Measurements from ENCODE around the gene TYSND1. TPM values are rescaled to one million over a fixed set of nuclear protein-coding genes. Genes with fewer than 3 reads are reported as not detected.

The TYSND1 gene
- total RNA-seq, 4 donors from 2014 or later, result 6.9 to 13.4 (median 11.4) TPM

DNA sequence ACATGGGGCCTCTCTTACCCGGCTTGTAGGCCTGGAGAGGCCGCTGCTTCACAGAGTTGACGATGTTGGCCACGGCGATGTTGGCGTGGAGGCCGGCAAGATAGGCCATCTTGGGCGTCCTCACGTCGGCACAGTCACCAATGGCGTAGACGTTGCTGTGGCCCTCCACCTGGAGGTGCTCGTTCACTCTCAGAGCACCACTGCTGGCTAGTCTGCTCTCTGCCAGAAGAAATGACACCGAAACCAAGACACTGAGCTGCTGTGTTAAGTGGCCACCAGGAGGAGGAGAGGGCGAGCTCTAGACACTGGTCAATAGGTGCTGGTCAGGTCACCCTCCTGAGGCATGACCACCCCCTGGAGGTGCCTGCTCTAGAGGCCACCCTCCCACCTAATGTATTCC, 31.6 kb downstream of the TYSND1 start:
- ATAC-seq, result no peak
- peaks cover 0 to 91% of the 10 kb centered on the region in 2 donors for H3K36me3 ChIP-seq
- no peak overlapping the region for H3K27ac ChIP-seq
- H3K9me3 ChIP-seq, result no peaks in the 10 kb centered on the region
- TF ChIP-seq POLR2AphosphoS5 (IDR thresholded peaks at IDR 0.05) (no peak), EP300 (IDR thresholded peaks at IDR 0.05) (no peak), POLR2A (IDR thresholded peaks at IDR 0.05) (no peak)
- TF ChIP-seq, protein P1, sequence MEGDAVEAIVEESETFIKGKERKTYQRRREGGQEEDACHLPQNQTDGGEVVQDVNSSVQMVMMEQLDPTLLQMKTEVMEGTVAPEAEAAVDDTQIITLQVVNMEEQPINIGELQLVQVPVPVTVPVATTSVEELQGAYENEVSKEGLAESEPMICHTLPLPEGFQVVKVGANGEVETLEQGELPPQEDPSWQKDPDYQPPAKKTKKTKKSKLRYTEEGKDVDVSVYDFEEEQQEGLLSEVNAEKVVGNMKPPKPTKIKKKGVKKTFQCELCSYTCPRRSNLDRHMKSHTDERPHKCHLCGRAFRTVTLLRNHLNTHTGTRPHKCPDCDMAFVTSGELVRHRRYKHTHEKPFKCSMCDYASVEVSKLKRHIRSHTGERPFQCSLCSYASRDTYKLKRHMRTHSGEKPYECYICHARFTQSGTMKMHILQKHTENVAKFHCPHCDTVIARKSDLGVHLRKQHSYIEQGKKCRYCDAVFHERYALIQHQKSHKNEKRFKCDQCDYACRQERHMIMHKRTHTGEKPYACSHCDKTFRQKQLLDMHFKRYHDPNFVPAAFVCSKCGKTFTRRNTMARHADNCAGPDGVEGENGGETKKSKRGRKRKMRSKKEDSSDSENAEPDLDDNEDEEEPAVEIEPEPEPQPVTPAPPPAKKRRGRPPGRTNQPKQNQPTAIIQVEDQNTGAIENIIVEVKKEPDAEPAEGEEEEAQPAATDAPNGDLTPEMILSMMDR (IDR thresholded peaks at IDR 0.05), result no peak
- H3K4me3 ChIP-seq, result no peak overlapping the region
- 96% methylated on average over 4 of the region's 15 CpGs; no CpG with 5 or more reads in 1 of the 2 donors for WGBS, 2 donors (ENCODE audit: low coverage in 1 of 2)
- H3K4me1 ChIP-seq, result peaks cover 0 to 8% (median 0%) of the 10 kb centered on the region in 3 donors
- no peaks in the 10 kb centered on the region for H3K27me3 ChIP-seq

- Histone ChIP-seq H3K4me3 (no peak overlapping the region), H3K9me3 (no peaks in the 10 kb centered on the region), H3K36me3 (peaks cover 0 to 78% of the 10 kb centered on the region in 2 donors), H3K27ac (no peak overlapping the region), H3K27me3 (no peaks in the 10 kb centered on the region), H3K4me1 (peaks cover 0 to 8% (median 0%) of the 10 kb centered on the region in 3 donors)
- TF ChIP-seq EP300 (IDR thresholded peaks at IDR 0.05) (no peak), POLR2AphosphoS5 (IDR thresholded peaks at IDR 0.05) (no peak), POLR2A (IDR thresholded peaks at IDR 0.05) (no peak)
- TF ChIP-seq, protein P1 (IDR thresholded peaks at IDR 0.05), result no peak
- WGBS, 2 donors (ENCODE audit: low coverage in 1 of 2), result 79 to 86% methylated on average over 2 to 6 of the region's 8 CpGs
- ATAC-seq, result no peak
Measured at GRCh38 chr10:70112071-70112470, 34.4 kb downstream of the TYSND1 start.

- Histone ChIP-seq H3K9me3 (no peaks in the 10 kb centered on the region), H3K27ac (no peak overlapping the region), H3K4me3 (no peak overlapping the region), H3K4me1 (peaks cover 0 to 7% (median 0%) of the 10 kb centered on the region in 3 donors), H3K36me3 (peaks cover 0 to 72% of the 10 kb centered on the region in 2 donors), H3K27me3 (no peaks in the 10 kb centered on the region)
- 91% methylated on average over 6 to 16 of the region's 22 CpGs for WGBS, 2 donors (ENCODE audit: low coverage in 1 of 2)
- no peak for ATAC-seq
- no peak for TF ChIP-seq POLR2AphosphoS5 (IDR thresholded peaks at IDR 0.05)
- TF ChIP-seq, protein P1 (IDR thresholded peaks at IDR 0.05), result no peak
- no peak for TF ChIP-seq POLR2A (IDR thresholded peaks at IDR 0.05)
- no peak for TF ChIP-seq EP300 (IDR thresholded peaks at IDR 0.05)
Measured at GRCh38 chr10:70111496-70111895, 35.0 kb downstream of the TYSND1 start.

DNA sequence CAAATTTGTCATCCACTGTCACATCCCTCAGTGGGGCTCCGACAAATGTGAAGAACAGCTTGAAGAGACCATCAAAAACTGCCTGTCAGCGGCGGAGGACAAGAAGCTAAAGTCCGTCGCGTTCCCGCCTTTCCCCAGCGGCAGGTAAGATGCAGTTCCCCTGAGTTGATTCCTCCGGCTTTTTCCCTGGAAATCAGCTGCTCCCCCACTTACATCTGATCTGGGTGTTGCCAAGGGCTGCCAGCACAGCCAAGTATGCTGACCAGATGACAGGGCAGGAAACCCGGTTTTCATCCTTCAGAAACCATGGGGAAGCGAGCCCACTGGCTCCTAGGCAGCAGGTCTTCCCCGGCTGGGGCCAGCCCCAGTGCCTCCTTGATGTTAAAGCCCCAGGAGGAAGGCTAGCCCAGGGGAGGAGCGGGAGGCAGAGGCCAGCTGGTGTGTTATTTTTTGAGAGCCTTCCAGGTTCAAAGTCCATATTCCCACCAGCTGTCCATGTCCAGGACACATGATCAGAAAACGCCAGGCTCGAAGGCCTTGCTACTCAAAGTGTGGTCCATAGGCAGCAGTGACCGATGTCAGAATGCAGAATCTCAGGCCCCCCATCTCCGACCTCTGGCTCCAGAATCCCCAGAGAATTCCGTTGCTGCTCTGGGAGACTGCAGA, 37.3 kb downstream of the TYSND1 start:
- ATAC-seq, result no peak
- TF ChIP-seq POLR2A (IDR thresholded peaks at IDR 0.05), result no peak

GRCh38 chr10:70106958-70107791, 39.3 kb downstream of the TYSND1 start:
- H3K36me3 ChIP-seq, result peaks cover 0 to 50% of the 10 kb centered on the region in 2 donors
- H3K4me1 ChIP-seq, result no peaks in the 10 kb centered on the region
- no peaks in the 10 kb centered on the region for H3K27me3 ChIP-seq
- H3K9me3 ChIP-seq, result no peaks in the 10 kb centered on the region
- H3K27ac ChIP-seq, result no peak overlapping the region
- ATAC-seq, result no peak
- no peak for TF ChIP-seq POLR2AphosphoS5 (IDR thresholded peaks at IDR 0.05)
- TF ChIP-seq, protein P1 (IDR thresholded peaks at IDR 0.05), result peak in 1 of 4 experiments; percentile 37
- 40 to 69% methylated on average over 2 to 13 of the region's 22 CpGs for WGBS, 2 donors (ENCODE audit: low coverage in 1 of 2)
- H3K4me3 ChIP-seq, result no peak overlapping the region

More for the DNA sequence above, 37.3 kb downstream of the TYSND1 start:
- Histone ChIP-seq H3K27me3 (no peaks in the 10 kb centered on the region), H3K27ac (no peak overlapping the region), H3K36me3 (peaks cover 0 to 63% of the 10 kb centered on the region in 2 donors), H3K9me3 (no peaks in the 10 kb centered on the region), H3K4me1 (no peaks in the 10 kb centered on the region), H3K4me3 (no peak overlapping the region)
- 60 to 95% methylated on average over 1 to 4 of the region's 18 CpGs for WGBS, 2 donors (ENCODE audit: low coverage in 1 of 2)
